Renal pelvis (tissue), 4 donors: ENCODE measurements around the gene TCF21. TPM values are rescaled to one million over a fixed set of nuclear protein-coding genes. Genes with fewer than 3 reads are reported as not detected.
"Not testable (repeated sequence)": the region's sequence is repeated elsewhere in the genome, so short reads cannot be mapped to it uniquely, and the experiment has no call there.

ENCODE experiments used
- DNase-seq: peaks from one replicate; pipeline ENCODE4 v3.0.0-alpha.2; 2013
- polyA plus RNA-seq, 3 donors: library from polyadenylated mRNA; unstranded; fragments of 120-200 nt; gene quantifications; one replicate each; pipeline ENCODE4 v1.2.1, GENCODE V29; 2013; ENCODE audit not compliant: insufficient read length in 3 of 3

TCF21 gene
- polyA plus RNA-seq, 3 donors = 181 to 237 (median 196) TPM

GRCh38 chr6:133917781-133918180 is 28.9 kb downstream of the TCF21 start:
- DNase-seq = no peak

GRCh38 chr6:133918208-133918930 is 29.5 kb downstream of the TCF21 start:
- no peak for DNase-seq

- no peak for DNase-seq
Measured at GRCh38 chr6:133919362-133919761, 30.4 kb downstream of the TCF21 start.

- peak; percentile 82 for DNase-seq
Measured at GRCh38 chr6:133921249-133921859, 32.4 kb downstream of the TCF21 start.

GRCh38 chr6:133923938-133924593 is 35.2 kb downstream of the TCF21 start:
- peak; percentile 76 for DNase-seq

- DNase-seq = not testable (repeated sequence)
Measured at GRCh38 chr6:133931221-133931620, 42.3 kb downstream of the TCF21 start.

GRCh38 chr6:133936352-133936751 is 47.4 kb downstream of the TCF21 start:
- DNase-seq = not testable (repeated sequence)

- DNase-seq = no peak
Measured at GRCh38 chr6:133937909-133938308, 49.0 kb downstream of the TCF21 start.

GRCh38 chr6:133938533-133938932 is 49.6 kb downstream of the TCF21 start:
- no peak for DNase-seq

- DNase-seq = no peak
Measured at GRCh38 chr6:133939778-133940667, 51.1 kb downstream of the TCF21 start.

Other genes with a start within 250 kb of the TCF21 start
- 10 to 100 TPM; 44.6 to 47.3 (median 45.8) TPM for gene TBPL1, start 64.1 kb downstream of the TCF21 start, polyA plus RNA-seq
- 1 to 10 TPM; 3.5 to 4.1 (median 3.7) TPM for gene SLC2A12, start 163.5 kb downstream of the TCF21 start, polyA plus RNA-seq